Stimulated activated naive CD8-positive, alpha-beta T cell treated with anti-CD3 and anti-CD28 coated beads, Interleukin-15, amount 100 ng/mL, for 72 hours (primary cell): ENCODE measurements around the gene PRRG4.
"Not testable (repeated sequence)": the region's sequence is repeated elsewhere in the genome, so short reads cannot be mapped to it uniquely, and the experiment has no call there.

Source experiments
- ATAC-seq: fragments of 150-1000 bp; cut with Tn5 transposase; 2 replicates; pipeline ENCODE4 v1.10.0; 2021; ENCODE audit warnings: mild to moderate bottlenecking, moderate library complexity
- DNase-seq, 2 donors: peaks; one replicate each; pipeline ENCODE4 v3.0.0; 2021 to 2022
- H3K27ac Mint-ChIP-seq, 2 donors: one replicate each; pipeline ENCODE4 v1.8.0; 2022; ENCODE audit warnings: mild to moderate bottlenecking in 2 of 2, mixed read lengths in 2 of 2, moderate library complexity in 2 of 2
- H3K27me3 Mint-ChIP-seq: one replicate; pipeline ENCODE4 v1.8.0; 2022; ENCODE audit warnings: mixed read lengths
- H3K4me1 Mint-ChIP-seq: one replicate; pipeline ENCODE4 v1.8.0; 2022; ENCODE audit warnings: mild to moderate bottlenecking, mixed read lengths
- H3K4me3 Mint-ChIP-seq, 2 donors: one replicate each; pipeline ENCODE4 v1.8.0; 2022; ENCODE audit warnings: mild to moderate bottlenecking in 2 of 2, mixed read lengths in 2 of 2, moderate library complexity in 1 of 2
- H3K9me3 Mint-ChIP-seq, 2 donors: one replicate each; pipeline ENCODE4 v1.8.0; 2022; ENCODE audit warnings: mixed read lengths in 2 of 2

The PRRG4 gene

GRCh38 chr11:32849761-32850160 is 20.0 kb downstream of the PRRG4 start:
- Mint-ChIP-seq H3K4me1 (no peaks in the 10 kb centered on the region), H3K4me3 (no peak overlapping the region)
- no peak for ATAC-seq

GRCh38 chr11:32851251-32851650 is 21.5 kb downstream of the PRRG4 start:
- Mint-ChIP-seq H3K27ac (no peak overlapping the region), H3K27me3 (peaks cover 5% of the 10 kb centered on the region), H3K4me3 (no peak overlapping the region), H3K4me1 (no peaks in the 10 kb centered on the region), H3K9me3 (no peaks in the 10 kb centered on the region)
- no peak for ATAC-seq
- DNase-seq: no peak

More at GRCh38 chr11:32849761-32850160, 20.0 kb downstream of the PRRG4 start:
- DNase-seq: no peak
- Mint-ChIP-seq H3K27ac (no peak overlapping the region), H3K27me3 (peaks cover 8% of the 10 kb centered on the region), H3K9me3 (no peaks in the 10 kb centered on the region)

DNA sequence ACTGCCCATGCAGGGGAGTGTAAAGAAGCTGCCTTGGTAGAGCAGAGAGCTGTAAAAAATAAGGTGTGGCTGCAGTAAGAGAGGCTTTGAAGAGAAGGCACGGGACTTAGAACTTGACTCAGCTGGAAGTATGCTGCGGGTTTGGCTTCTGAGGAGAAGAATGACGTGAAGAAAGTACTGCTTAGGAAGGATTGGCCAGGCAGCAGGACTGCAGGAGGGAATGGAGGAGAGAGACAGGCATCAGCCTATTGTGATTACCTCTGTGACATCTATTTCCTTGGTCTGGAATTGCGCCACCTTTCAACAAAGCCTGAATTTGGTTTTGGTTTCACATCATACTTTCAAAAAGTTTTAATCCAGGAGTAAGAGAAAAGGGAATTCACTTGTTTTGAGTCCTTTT is 22.5 kb downstream of the PRRG4 start:
- no peak for DNase-seq
- Mint-ChIP-seq H3K27me3 (no peaks in the 10 kb centered on the region), H3K27ac (peak overlapping the region in 1 of 2 donors; percentile 50), H3K4me1 (no peaks in the 10 kb centered on the region), H3K4me3 (no peak overlapping the region), H3K9me3 (no peaks in the 10 kb centered on the region)
- no peak for ATAC-seq

DNA sequence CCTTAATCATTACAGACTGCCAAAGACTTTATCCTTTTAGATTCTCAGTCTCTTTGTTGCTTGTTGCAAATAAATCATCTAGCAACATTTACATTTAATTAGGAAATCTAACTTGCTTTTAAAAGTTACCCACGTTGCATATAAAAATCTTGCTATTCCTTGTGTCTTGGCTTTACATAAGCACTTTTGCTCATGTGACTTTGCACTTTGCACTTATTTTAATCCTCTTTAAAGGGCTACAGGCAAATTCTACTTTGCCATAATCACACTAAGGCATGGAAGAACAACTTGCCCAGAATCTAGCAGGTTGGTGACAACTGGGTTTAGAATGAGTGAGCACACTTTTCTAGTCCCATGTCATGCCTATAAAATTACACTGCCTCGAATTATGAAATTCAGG is 25.9 kb downstream of the PRRG4 start:
- ATAC-seq (no peak), DNase-seq (no peak)
- H3K27me3 Mint-ChIP-seq: no peaks in the 10 kb centered on the region
- H3K27ac Mint-ChIP-seq: no peak overlapping the region
- no peaks in the 10 kb centered on the region for H3K9me3 Mint-ChIP-seq
- H3K4me1 Mint-ChIP-seq: no peaks in the 10 kb centered on the region
- no peak overlapping the region for H3K4me3 Mint-ChIP-seq

DNA sequence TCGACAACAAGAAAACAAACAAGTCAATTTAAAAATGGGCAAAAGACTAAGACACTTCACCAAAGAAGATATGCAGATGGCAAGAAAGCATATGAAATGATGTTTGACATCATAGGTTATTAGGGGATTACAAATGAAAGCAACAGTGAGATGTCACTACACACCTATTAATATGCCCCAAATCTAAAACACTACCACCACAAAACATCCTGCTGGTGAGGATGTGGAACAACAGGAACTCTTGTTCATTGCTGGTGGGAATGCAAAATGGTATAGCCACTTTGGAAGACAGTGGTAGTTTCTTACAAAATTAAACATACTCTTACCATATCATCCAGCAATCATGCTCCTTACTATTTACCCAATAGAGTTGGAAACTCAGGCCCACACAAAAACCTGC is 29.0 kb downstream of the PRRG4 start:
- H3K4me1 Mint-ChIP-seq: no peaks in the 10 kb centered on the region
- DNase-seq: no peak
- no peak for ATAC-seq
- H3K9me3 Mint-ChIP-seq: no peaks in the 10 kb centered on the region
- no peak overlapping the region for H3K27ac Mint-ChIP-seq
- H3K27me3 Mint-ChIP-seq: no peaks in the 10 kb centered on the region
- no peak overlapping the region for H3K4me3 Mint-ChIP-seq

DNA sequence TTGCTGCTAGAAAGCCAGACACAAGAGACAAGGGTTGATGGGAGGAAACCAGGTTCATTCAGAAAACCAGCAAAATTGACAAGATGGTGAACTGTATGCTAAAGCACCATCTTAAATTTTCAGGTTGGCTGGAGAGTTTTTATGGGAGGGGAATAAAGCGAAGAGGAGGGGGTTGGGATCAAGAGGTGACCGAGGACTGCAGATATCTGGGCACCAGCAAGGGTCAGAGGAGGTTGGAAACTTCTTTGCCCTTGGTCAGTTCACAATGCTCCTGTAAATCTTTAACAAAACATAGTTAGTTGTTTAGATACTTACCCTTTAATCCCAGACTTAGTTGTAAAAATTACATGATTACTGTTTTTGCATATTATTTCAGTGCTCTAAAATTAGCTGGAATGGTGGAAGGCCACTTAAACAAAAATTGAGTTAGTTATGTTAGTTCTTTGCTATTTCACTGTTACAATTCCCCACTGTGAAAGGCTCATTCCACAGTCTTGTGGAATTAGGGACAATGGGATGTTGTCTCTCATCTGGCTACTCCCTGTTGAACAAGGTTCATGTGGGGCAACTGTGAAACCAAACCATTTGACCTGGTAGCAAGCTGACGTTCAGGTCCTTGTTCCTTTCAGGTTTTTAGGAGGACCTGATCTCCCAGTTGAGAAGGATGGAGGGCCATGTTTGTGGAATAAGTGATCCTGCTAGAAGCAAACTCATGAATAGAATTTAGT is 32.3 kb downstream of the PRRG4 start:
- Mint-ChIP-seq H3K4me3 (no peak overlapping the region), H3K9me3 (no peaks in the 10 kb centered on the region), H3K27me3 (peaks cover 13% of the 10 kb centered on the region), H3K4me1 (no peaks in the 10 kb centered on the region), H3K27ac (no peak overlapping the region)
- ATAC-seq (no peak), DNase-seq (no peak)

- Mint-ChIP-seq H3K27ac (no peak overlapping the region), H3K9me3 (peaks cover 5% of the 10 kb centered on the region in 2 donors), H3K4me3 (no peak overlapping the region), H3K4me1 (no peaks in the 10 kb centered on the region), H3K27me3 (peaks cover 21% of the 10 kb centered on the region)
- ATAC-seq (no peak), DNase-seq (no peak)
Measured at GRCh38 chr11:32864555-32864954, 34.8 kb downstream of the PRRG4 start.

GRCh38 chr11:32868752-32869151 is 39.0 kb downstream of the PRRG4 start:
- ATAC-seq, DNase-seq, H3K4me3 Mint-ChIP-seq, H3K27ac Mint-ChIP-seq, H3K9me3 Mint-ChIP-seq, H3K4me1 Mint-ChIP-seq: not testable (repeated sequence)
- peaks cover 29% of the 10 kb centered on the region for H3K27me3 Mint-ChIP-seq

- H3K4me3 Mint-ChIP-seq: no peak overlapping the region
- DNase-seq (no peak), ATAC-seq (peak; percentile 57)
- no peaks in the 10 kb centered on the region for H3K4me1 Mint-ChIP-seq
- peaks cover 5% of the 10 kb centered on the region in 2 donors for H3K9me3 Mint-ChIP-seq
- H3K27me3 Mint-ChIP-seq: peaks cover 39% of the 10 kb centered on the region
- H3K27ac Mint-ChIP-seq: no peak overlapping the region
Measured at GRCh38 chr11:32870676-32871075, 40.9 kb downstream of the PRRG4 start.

DNA sequence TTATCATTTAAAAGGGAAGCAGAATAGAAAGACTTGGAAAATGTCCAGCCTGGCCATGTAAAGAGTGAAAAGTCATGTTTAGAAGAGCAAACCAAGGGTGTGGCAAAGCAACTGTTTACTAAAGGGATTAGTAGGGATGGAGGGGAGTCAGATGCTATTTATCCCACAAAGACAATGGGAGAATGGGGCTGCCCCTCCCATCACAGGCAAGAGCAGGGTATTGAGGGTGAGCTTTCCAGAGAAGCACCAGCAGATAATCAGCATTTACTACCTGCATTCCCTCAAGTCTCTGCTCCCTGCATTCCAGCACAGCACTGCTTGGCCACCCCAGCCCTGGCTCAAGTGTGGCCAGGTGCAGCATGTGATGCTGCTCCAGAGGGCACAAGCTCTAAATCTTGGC is 44.4 kb downstream of the PRRG4 start:
- peaks cover 25% of the 10 kb centered on the region for H3K27me3 Mint-ChIP-seq
- DNase-seq (no peak), ATAC-seq (no peak)
- no peak overlapping the region for H3K27ac Mint-ChIP-seq
- H3K4me1 Mint-ChIP-seq: no peaks in the 10 kb centered on the region
- no peaks in the 10 kb centered on the region for H3K9me3 Mint-ChIP-seq
- H3K4me3 Mint-ChIP-seq: no peak overlapping the region

DNA sequence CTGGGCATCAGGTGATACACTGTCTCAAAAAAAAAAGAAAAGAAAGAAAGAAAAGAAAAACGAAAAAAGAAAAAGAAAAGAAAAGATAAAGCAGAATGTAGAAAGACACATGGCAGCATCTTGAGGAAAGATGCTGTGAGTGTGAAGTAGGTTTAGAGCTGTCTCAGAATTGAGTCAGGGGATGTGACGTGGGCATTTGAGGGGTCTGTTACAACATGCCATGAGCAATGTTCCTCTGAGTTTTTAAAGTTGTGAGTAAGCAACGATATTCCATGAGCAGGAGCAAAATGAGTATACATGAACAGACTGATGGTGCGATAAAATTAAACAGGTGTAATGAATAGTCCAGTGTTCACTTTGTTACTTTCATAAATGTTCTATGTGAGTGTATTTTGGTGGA is 51.6 kb downstream of the PRRG4 start:
- H3K27me3 Mint-ChIP-seq: peaks cover 8% of the 10 kb centered on the region
- no peak overlapping the region for H3K4me3 Mint-ChIP-seq
- ATAC-seq (no peak), DNase-seq (no peak)
- peak overlapping the region in 1 of 2 donors; percentile 72 for H3K27ac Mint-ChIP-seq
- no peaks in the 10 kb centered on the region for H3K4me1 Mint-ChIP-seq
- no peaks in the 10 kb centered on the region for H3K9me3 Mint-ChIP-seq

- Mint-ChIP-seq H3K27ac (no peak overlapping the region), H3K27me3 (peaks cover 5% of the 10 kb centered on the region), H3K4me1 (no peaks in the 10 kb centered on the region), H3K4me3 (no peak overlapping the region), H3K9me3 (no peaks in the 10 kb centered on the region)
- ATAC-seq: no peak
- no peak for DNase-seq
Measured at GRCh38 chr11:32883421-32883820, 53.7 kb downstream of the PRRG4 start.

GRCh38 chr11:32884023-32884422 is 54.3 kb downstream of the PRRG4 start:
- ATAC-seq: no peak
- Mint-ChIP-seq H3K27me3 (peaks cover 5% of the 10 kb centered on the region), H3K4me1 (no peaks in the 10 kb centered on the region), H3K4me3 (no peak overlapping the region), H3K9me3 (no peaks in the 10 kb centered on the region), H3K27ac (no peak overlapping the region)
- no peak for DNase-seq

DNA sequence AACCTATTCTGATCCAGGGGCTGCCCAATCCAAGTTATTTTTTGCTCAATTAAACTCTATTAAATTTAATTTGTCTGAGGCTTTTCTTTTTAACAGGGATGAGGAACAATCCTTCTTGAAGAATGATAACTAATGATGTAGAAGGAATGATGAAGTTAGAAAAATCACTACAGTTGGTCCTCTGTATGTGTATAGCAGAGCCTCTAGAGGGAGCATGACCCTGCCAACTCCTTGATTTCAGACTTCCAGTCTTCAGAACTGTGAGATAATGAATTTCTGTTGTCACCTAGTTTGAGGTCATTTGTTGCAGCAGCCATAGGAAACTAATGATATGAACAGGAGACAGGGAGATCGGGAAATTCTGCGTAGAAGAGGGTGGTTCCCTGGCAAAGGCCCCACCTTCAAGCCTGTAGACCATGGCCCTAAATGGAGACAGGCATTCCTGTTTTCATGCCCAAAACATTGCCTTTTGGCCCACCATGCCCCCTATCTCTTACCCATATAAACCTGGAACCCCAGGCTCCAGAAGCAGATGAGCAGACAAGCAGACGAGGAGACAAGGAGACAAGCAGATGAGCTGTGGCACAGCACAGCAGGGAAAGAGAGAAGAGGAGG is 55.1 kb downstream of the PRRG4 start:
- H3K27ac Mint-ChIP-seq: no peak overlapping the region
- H3K9me3 Mint-ChIP-seq: no peaks in the 10 kb centered on the region
- H3K4me3 Mint-ChIP-seq: no peak overlapping the region
- peaks cover 5% of the 10 kb centered on the region for H3K27me3 Mint-ChIP-seq
- DNase-seq (no peak), ATAC-seq (peak; percentile 63)
- no peaks in the 10 kb centered on the region for H3K4me1 Mint-ChIP-seq

DNA sequence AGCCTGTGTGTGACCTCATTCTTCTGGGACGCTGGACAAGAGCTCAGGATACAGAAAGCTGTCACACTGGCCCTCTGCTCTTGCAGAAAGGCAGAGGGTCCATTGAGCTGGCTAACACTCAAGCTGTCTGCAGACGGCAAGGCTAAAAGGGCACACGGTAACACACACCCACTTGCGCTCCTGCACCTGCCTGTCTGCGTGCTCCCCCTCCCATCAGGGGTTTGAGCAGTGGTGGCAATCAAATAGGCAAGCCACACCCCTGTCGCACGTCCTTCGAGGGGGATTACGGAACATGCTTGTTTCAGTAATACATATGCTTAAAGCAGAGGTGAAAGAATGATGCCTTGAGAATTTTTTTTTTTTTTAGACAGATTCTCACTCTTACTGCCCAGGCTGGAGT is 55.8 kb downstream of the PRRG4 start:
- Mint-ChIP-seq H3K27ac (no peak overlapping the region), H3K9me3 (no peaks in the 10 kb centered on the region)

GRCh38 chr11:32886180-32886579 is 56.5 kb downstream of the PRRG4 start:
- Mint-ChIP-seq H3K4me1 (no peaks in the 10 kb centered on the region), H3K27me3 (peaks cover under 1% of the 10 kb centered on the region), H3K4me3 (no peak overlapping the region), H3K9me3 (no peaks in the 10 kb centered on the region), H3K27ac (no peak overlapping the region)
- peak; percentile 25 for ATAC-seq
- DNase-seq: no peak

More for the DNA sequence above, 55.8 kb downstream of the PRRG4 start:
- Mint-ChIP-seq H3K4me3 (no peak overlapping the region), H3K4me1 (no peaks in the 10 kb centered on the region), H3K27me3 (peaks cover 5% of the 10 kb centered on the region)
- DNase-seq: no peak
- ATAC-seq: no peak
